Stimulated activated naive CD8-positive, alpha-beta T cell treated with anti-CD3 and anti-CD28 coated beads, Interleukin-15, Interleukin-2, amounts not matched to agents 100 ng/mL and 50 ng/mL, for 24 hours (primary cell): ENCODE measurements around the gene PEX5L.

Experiments used
- H3K27ac Mint-ChIP-seq: one replicate; pipeline ENCODE4 v1.8.0; 2021; ENCODE audit warnings: mild to moderate bottlenecking, mixed read lengths
- H3K27me3 Mint-ChIP-seq: one replicate; pipeline ENCODE4 v1.8.0; 2021; ENCODE audit warnings: mixed read lengths
- H3K36me3 Mint-ChIP-seq: one replicate; pipeline ENCODE4 v1.8.0; 2021; ENCODE audit warnings: low read depth, mixed read lengths
- H3K4me1 Mint-ChIP-seq: one replicate; pipeline ENCODE4 v1.8.0; 2021; ENCODE audit warnings: low read depth, mixed read lengths
- H3K4me3 Mint-ChIP-seq: one replicate; pipeline ENCODE4 v1.8.0; 2021; ENCODE audit warnings: mild to moderate bottlenecking, mixed read lengths
- H3K9me3 Mint-ChIP-seq: one replicate; pipeline ENCODE4 v1.8.0; 2021; ENCODE audit warnings: mixed read lengths

The PEX5L gene

DNA sequence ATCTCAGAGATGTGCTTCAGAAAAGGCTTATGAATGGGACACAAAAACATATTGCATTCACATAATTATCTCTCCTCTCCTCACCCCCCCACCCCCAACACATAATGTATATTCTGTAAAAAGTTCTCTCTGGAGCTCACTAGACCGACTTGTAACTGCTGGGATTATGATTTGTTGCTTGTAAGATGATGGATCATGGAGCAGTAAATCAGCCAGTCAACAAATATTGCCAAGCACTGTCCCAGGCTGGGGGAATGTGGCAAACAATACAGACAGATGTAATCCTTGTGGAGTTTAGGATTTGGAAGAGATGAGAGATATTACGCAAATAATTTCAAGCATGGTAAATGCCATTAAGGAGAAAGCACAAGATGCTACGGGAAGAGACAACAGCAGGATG lies 114.8 kb downstream of the PEX5L start:
- no peaks in the 10 kb centered on the region for H3K4me1 Mint-ChIP-seq
- peaks cover 17% of the 10 kb centered on the region for H3K27me3 Mint-ChIP-seq
- H3K27ac Mint-ChIP-seq = no peak overlapping the region
- H3K4me3 Mint-ChIP-seq = no peak overlapping the region
- no peaks in the 10 kb centered on the region for H3K36me3 Mint-ChIP-seq
- no peaks in the 10 kb centered on the region for H3K9me3 Mint-ChIP-seq

DNA sequence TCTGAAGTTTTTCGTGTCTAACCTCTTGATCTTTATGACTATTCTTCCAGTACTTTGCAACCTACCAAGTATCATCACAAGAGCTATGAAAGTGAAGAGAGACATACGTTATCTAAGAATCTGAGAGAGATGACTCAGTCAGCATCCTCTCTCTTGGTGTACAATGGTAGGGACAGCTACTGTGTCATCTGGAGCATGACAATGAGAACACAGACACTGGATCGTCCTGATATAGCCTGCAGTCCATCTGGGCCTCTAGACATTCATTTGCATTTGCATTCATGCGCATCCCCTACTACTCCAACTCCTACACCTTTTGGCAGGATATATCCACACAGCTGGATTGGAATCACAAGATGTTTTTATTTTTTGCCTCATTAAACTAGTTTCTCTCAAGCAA lies 115.2 kb downstream of the PEX5L start:
- no peak overlapping the region for H3K4me3 Mint-ChIP-seq
- no peaks in the 10 kb centered on the region for H3K36me3 Mint-ChIP-seq
- no peaks in the 10 kb centered on the region for H3K4me1 Mint-ChIP-seq
- no peaks in the 10 kb centered on the region for H3K9me3 Mint-ChIP-seq
- peaks cover 15% of the 10 kb centered on the region for H3K27me3 Mint-ChIP-seq
- no peak overlapping the region for H3K27ac Mint-ChIP-seq

DNA sequence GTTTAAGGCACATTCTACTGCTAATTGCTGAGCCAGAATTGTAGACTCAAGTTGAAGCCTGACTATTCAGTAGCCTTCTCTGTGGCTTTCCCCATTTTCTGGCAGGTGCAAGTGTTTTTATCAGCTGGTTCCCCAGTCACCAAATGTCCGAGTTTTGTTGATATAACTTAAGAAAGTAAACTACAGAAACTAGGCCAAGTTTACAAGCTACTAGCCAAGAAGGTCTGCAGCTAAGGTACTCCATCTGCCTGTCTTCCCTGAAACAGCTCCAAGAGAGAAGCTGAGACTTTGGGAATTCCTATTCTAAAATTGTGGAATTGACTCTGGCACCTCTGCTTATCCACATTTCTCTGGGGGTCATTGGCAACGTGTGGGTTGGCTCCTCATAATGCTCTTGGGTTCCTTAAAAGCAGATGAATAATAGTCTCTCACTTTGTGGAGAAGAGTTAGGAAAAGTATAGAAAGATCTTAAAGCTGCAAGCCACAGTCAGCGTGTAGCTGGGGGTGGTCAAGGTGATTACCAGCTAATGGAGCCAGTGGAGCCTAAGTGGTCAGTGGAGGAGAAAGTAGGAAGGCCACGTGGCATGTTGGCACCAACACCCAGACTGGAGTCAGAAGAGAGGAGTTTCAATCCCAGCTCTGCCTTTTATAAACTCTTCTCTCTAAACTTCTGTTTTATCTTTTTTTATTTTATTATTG lies 128.8 kb downstream of the PEX5L start:
- H3K4me1 Mint-ChIP-seq = no peaks in the 10 kb centered on the region
- H3K9me3 Mint-ChIP-seq = no peaks in the 10 kb centered on the region
- H3K27me3 Mint-ChIP-seq = peaks cover 18% of the 10 kb centered on the region
- no peak overlapping the region for H3K4me3 Mint-ChIP-seq
- no peaks in the 10 kb centered on the region for H3K36me3 Mint-ChIP-seq
- no peak overlapping the region for H3K27ac Mint-ChIP-seq

GRCh38 chr3:179902061-179902460 lies 134.7 kb downstream of the PEX5L start:
- Mint-ChIP-seq H3K4me1 (no peaks in the 10 kb centered on the region), H3K4me3 (no peak overlapping the region), H3K27ac (no peak overlapping the region), H3K9me3 (no peaks in the 10 kb centered on the region), H3K36me3 (no peaks in the 10 kb centered on the region), H3K27me3 (peaks cover 24% of the 10 kb centered on the region)

GRCh38 chr3:179898024-179898423 lies 138.7 kb downstream of the PEX5L start:
- Mint-ChIP-seq H3K36me3 (no peaks in the 10 kb centered on the region), H3K27me3 (peaks cover 7% of the 10 kb centered on the region), H3K27ac (no peak overlapping the region), H3K4me3 (no peak overlapping the region), H3K4me1 (no peaks in the 10 kb centered on the region), H3K9me3 (no peaks in the 10 kb centered on the region)

GRCh38 chr3:179897231-179897630 lies 139.5 kb downstream of the PEX5L start:
- H3K4me1 Mint-ChIP-seq = no peaks in the 10 kb centered on the region
- H3K27me3 Mint-ChIP-seq = peaks cover 9% of the 10 kb centered on the region
- H3K9me3 Mint-ChIP-seq = no peaks in the 10 kb centered on the region
- no peak overlapping the region for H3K27ac Mint-ChIP-seq
- H3K36me3 Mint-ChIP-seq = no peaks in the 10 kb centered on the region
- no peak overlapping the region for H3K4me3 Mint-ChIP-seq

DNA sequence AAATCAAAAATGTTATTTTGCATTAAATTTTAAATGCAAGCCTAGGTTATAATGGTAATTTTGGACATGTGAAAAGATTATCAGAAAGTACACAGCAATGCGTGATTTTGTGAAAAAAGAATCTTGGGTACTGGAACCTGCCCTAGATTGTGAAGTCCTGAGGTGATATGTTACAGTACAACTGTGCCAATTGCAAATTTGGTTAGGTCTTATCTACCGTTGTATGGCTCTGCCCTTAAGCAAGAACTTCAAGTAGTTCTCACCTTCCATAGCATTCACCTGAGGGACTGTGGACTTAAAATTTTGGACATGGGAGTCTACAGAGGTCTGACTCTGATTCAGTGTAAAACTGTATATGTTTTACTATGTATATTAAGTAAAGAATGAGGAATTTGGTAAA lies 140.2 kb downstream of the PEX5L start:
- Mint-ChIP-seq H3K27ac (no peak overlapping the region), H3K36me3 (no peaks in the 10 kb centered on the region), H3K9me3 (no peaks in the 10 kb centered on the region), H3K4me3 (no peak overlapping the region), H3K4me1 (no peaks in the 10 kb centered on the region), H3K27me3 (peaks cover 11% of the 10 kb centered on the region)

- no peaks in the 10 kb centered on the region for H3K4me1 Mint-ChIP-seq
- H3K4me3 Mint-ChIP-seq = no peak overlapping the region
- H3K36me3 Mint-ChIP-seq = no peaks in the 10 kb centered on the region
- no peak overlapping the region for H3K27ac Mint-ChIP-seq
- H3K9me3 Mint-ChIP-seq = no peaks in the 10 kb centered on the region
- peaks cover 7% of the 10 kb centered on the region for H3K27me3 Mint-ChIP-seq
Measured at GRCh38 chr3:179895330-179895729, 141.4 kb downstream of the PEX5L start.

GRCh38 chr3:179887295-179887943 lies 149.3 kb downstream of the PEX5L start:
- Mint-ChIP-seq H3K4me3 (no peak overlapping the region), H3K27ac (no peak overlapping the region), H3K36me3 (no peaks in the 10 kb centered on the region), H3K4me1 (no peaks in the 10 kb centered on the region), H3K9me3 (no peaks in the 10 kb centered on the region), H3K27me3 (peaks cover 7% of the 10 kb centered on the region)

DNA sequence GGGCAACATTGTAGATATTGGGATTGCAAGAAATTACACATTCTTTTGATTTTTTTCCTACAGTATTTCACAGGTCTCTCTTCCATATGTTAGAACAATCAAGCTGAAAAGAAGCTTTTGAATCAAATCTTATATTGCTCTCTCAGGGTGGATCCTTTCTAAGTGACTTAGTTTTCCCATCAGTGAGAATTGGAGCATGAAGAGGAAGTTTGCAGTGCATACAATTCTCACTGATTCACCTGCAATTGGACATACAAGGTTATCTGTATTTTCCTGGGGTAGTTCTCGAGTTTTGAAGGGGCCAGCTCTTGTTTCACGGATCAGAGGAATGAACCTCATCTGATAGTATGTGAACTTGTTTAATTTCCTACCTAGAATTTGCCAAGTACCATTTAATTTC lies 150.8 kb downstream of the PEX5L start:
- Mint-ChIP-seq H3K27me3 (peaks cover 3% of the 10 kb centered on the region), H3K36me3 (no peaks in the 10 kb centered on the region)

DNA sequence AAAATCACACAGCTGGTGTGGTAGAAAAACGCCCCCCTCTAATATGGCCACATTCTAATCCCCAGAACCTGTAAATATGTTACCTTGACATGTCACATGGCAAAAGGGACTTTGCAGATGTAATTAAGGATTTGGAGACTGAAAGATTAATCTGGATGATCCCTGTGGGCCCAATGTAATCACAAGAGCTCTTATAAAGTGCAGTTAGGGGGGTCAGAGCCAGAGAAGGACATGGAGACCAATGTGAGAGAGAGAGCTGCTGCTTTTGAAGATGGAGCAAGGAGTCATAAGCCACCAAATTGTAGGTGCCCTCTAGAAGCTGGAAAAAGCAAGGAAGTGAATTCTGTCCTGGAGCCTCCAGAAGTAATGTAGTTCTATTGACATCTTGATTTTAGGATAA lies 152.6 kb downstream of the PEX5L start:
- Mint-ChIP-seq H3K4me3 (no peak overlapping the region), H3K4me1 (no peaks in the 10 kb centered on the region), H3K27ac (no peak overlapping the region), H3K27me3 (peaks cover 3% of the 10 kb centered on the region), H3K36me3 (no peaks in the 10 kb centered on the region), H3K9me3 (no peaks in the 10 kb centered on the region)

More for the DNA sequence above, 150.8 kb downstream of the PEX5L start:
- H3K4me3 Mint-ChIP-seq = no peak overlapping the region
- H3K9me3 Mint-ChIP-seq = no peaks in the 10 kb centered on the region
- no peaks in the 10 kb centered on the region for H3K4me1 Mint-ChIP-seq
- H3K27ac Mint-ChIP-seq = no peak overlapping the region

DNA sequence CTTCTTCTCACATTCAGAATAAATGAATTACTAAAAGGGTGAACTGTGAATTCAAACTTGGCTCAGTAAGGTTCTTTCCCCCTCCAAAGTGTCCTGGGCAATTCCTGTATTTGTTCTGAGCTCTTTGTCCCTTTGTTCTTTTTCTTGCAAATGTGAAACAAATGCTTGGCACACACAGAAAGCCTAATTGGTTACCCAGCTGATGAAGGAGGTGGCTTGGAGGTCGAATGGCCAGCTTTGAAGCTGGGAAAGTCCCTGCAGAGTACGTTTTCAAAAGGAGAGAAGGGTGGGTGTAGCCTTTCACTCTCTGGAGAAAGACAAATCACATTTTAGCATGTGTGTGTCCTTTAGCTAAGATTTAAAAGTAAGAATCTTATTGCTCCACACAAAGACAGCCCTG lies 154.4 kb downstream of the PEX5L start:
- Mint-ChIP-seq H3K27ac (no peak overlapping the region), H3K9me3 (no peaks in the 10 kb centered on the region), H3K4me1 (no peaks in the 10 kb centered on the region), H3K4me3 (no peak overlapping the region), H3K36me3 (no peaks in the 10 kb centered on the region), H3K27me3 (no peaks in the 10 kb centered on the region)

DNA sequence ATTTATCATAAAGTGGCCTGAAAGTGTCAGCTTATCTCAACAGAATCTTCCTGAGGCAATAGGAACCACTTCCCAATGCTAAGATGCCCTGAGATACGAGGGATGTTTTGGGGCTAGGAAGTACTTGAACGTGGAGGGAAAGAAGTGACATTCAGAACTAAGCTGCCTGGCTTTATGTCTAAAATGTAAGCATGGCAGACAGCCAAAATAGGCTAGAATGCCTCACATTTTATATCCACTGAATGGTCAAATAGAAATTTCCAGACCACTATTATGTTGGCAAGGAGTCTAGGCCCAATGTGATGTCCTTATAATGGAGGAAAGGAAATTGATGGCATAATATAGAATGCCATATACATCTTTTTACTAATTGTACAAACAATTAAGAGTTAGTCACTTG lies 154.9 kb downstream of the PEX5L start:
- H3K9me3 Mint-ChIP-seq = no peaks in the 10 kb centered on the region
- no peak overlapping the region for H3K27ac Mint-ChIP-seq
- H3K36me3 Mint-ChIP-seq = no peaks in the 10 kb centered on the region
- H3K27me3 Mint-ChIP-seq = no peaks in the 10 kb centered on the region
- no peaks in the 10 kb centered on the region for H3K4me1 Mint-ChIP-seq
- H3K4me3 Mint-ChIP-seq = no peak overlapping the region

GRCh38 chr3:179880868-179881267 lies 155.9 kb downstream of the PEX5L start:
- Mint-ChIP-seq H3K4me3 (no peak overlapping the region), H3K4me1 (no peaks in the 10 kb centered on the region), H3K9me3 (no peaks in the 10 kb centered on the region), H3K27ac (no peak overlapping the region), H3K36me3 (no peaks in the 10 kb centered on the region), H3K27me3 (no peaks in the 10 kb centered on the region)

- no peak overlapping the region for H3K27ac Mint-ChIP-seq
Measured at GRCh38 chr3:179876440-179876839, 160.3 kb downstream of the PEX5L start.

GRCh38 chr3:179872842-179873241 lies 163.9 kb downstream of the PEX5L start:
- H3K4me1 Mint-ChIP-seq = no peaks in the 10 kb centered on the region
- H3K27ac Mint-ChIP-seq = no peak overlapping the region
- H3K9me3 Mint-ChIP-seq = no peaks in the 10 kb centered on the region
- H3K36me3 Mint-ChIP-seq = no peaks in the 10 kb centered on the region
- H3K4me3 Mint-ChIP-seq = no peak overlapping the region
- H3K27me3 Mint-ChIP-seq = no peaks in the 10 kb centered on the region

More at GRCh38 chr3:179876440-179876839, 160.3 kb downstream of the PEX5L start:
- no peaks in the 10 kb centered on the region for H3K36me3 Mint-ChIP-seq
- H3K27me3 Mint-ChIP-seq = no peaks in the 10 kb centered on the region
- H3K9me3 Mint-ChIP-seq = no peaks in the 10 kb centered on the region
- H3K4me1 Mint-ChIP-seq = no peaks in the 10 kb centered on the region
- H3K4me3 Mint-ChIP-seq = no peak overlapping the region
